CD4-positive, alpha-beta T cell (primary cell): ENCODE data around the gene BARHL1. TPM values are rescaled to one million over a fixed set of nuclear protein-coding genes. Genes with fewer than 3 reads are reported as not detected.

Source experiments
- ATAC-seq: fragments of 200-7000 bp; cut with Tn5 transposase; one replicate; pipeline ENCODE4 v1.10.0; 2022; ENCODE audit warnings: mild to moderate bottlenecking; ENCODE audit not compliant: poor library complexity
- CTCF ChIA-PET: fragments of 350-600 bp; sonication (Branson Sonifier 250); formaldehyde crosslinking; loops from one replicate; lab custom pipeline; 2021; ENCODE audit warnings: antibody characterized with exemption, inconsistent platforms; lab: Charles Lee
- POLR2A ChIA-PET: fragments of 350-600 bp; sonication (Branson Sonifier 250); formaldehyde crosslinking; loops from one replicate; lab custom pipeline; 2021; ENCODE audit warnings: antibody characterized with exemption, inconsistent platforms; lab: Charles Lee
- DNase-seq, 14 experiments: peaks; one replicate each; pipeline ENCODE4 v3.0.0-alpha.2; 2013 to 2020; ENCODE audit warnings: mixed read lengths in 2 of 14
- H3K27ac ChIP-seq, 2 donors: one replicate each; pipeline versions ENCODE4 v1.5.1 to v1.7.0; 2013; ENCODE audit warnings: low read length in 2 of 2, low read depth in 1 of 2, mild to moderate bottlenecking in 1 of 2
- H3K27me3 ChIP-seq, 2 experiments: 1 replicate in 1 of 2; 2 replicates in 1 of 2; pipeline versions ENCODE4 v1.6.1 to v1.7.0; 2013; ENCODE audit warnings: low read length in 2 of 2, control low read depth in 1 of 2, mild to moderate bottlenecking in 1 of 2, moderate library complexity in 1 of 2; ENCODE audit not compliant: insufficient read depth in 2 of 2, control insufficient read depth in 1 of 2
- H3K36me3 ChIP-seq: one replicate; pipeline ENCODE4 v1.6.1; 2013; ENCODE audit warnings: low read length, control low read depth; ENCODE audit not compliant: insufficient read depth
- H3K4me1 ChIP-seq: one replicate; pipeline ENCODE4 v1.6.1; 2013; ENCODE audit warnings: low read length, control low read depth; ENCODE audit not compliant: insufficient read depth
- H3K4me3 ChIP-seq: one replicate; pipeline ENCODE4 v1.5.1; 2013; ENCODE audit warnings: mild to moderate bottlenecking, low read length, moderate library complexity
- H3K9me3 ChIP-seq, 2 experiments: 1 replicate in 1 of 2; 2 replicates in 1 of 2; pipeline versions ENCODE4 v1.6.1 to v1.7.0; 2013; ENCODE audit warnings: low read length in 2 of 2, mild to moderate bottlenecking in 2 of 2, control low read depth in 1 of 2, moderate library complexity in 1 of 2; ENCODE audit not compliant: control insufficient read depth in 1 of 2, insufficient read depth in 1 of 2
- H3K27ac Mint-ChIP-seq: one replicate; pipeline ENCODE4 v1.8.0; 2020; ENCODE audit warnings: mixed read lengths
- H3K27me3 Mint-ChIP-seq: one replicate; pipeline ENCODE4 v1.8.0; 2021; ENCODE audit warnings: mixed read lengths
- H3K36me3 Mint-ChIP-seq: one replicate; pipeline ENCODE4 v1.8.0; 2021; ENCODE audit warnings: low read depth, mixed read lengths
- H3K4me1 Mint-ChIP-seq: one replicate; pipeline ENCODE4 v1.8.0; 2021; ENCODE audit warnings: low read depth, mixed read lengths
- H3K4me3 Mint-ChIP-seq: one replicate; pipeline ENCODE4 v1.8.0; 2020; ENCODE audit warnings: mild to moderate bottlenecking, mixed read lengths
- H3K9me3 Mint-ChIP-seq: one replicate; pipeline ENCODE4 v1.8.0; 2020; ENCODE audit warnings: mixed read lengths
- intact Hi-C, 2 experiments: fragments of 100-400 bp; cut with DNase I in 1 of 2; cut with micrococcal nuclease in 1 of 2; formaldehyde crosslinking; loops; one replicate each; pipeline versions ENCODE4 v1.15.1 to v1.9.0; 2023 to 2025; cut with DNase I, micrococcal nuclease
- total RNA-seq, 174 experiments: library from RNA in 2 of 174; stranded (reverse) in 2 of 174; gene quantifications; one replicate each; pipeline ENCODE4 v1.2.3 and lab custom pipeline; 2021 to 2026
- TF ChIP-seq, protein P1 (sequence below): fragments of 200-600 bp; IDR thresholded peaks from one replicate; pipeline ENCODE4 v1.8.0; 2022; ENCODE audit warnings: antibody characterized with exemption, mild to moderate bottlenecking

The BARHL1 gene
- total RNA-seq, 2 experiments from 2014 or later = not detected

- ChIA-PET CTCF (interaction anchor here (0.5 kb wide), 1 partner anchor 189 kb away, joined by 3 read pairs; no protein-coding TSS in a partner anchor), POLR2A (no interaction called here)
- intact Hi-C loops = no loop called here
- Histone ChIP-seq H3K4me3 (no peak overlapping the region), H3K9me3 (no peaks in the 10 kb centered on the region), H3K36me3 (no peaks in the 10 kb centered on the region), H3K27ac (no peak overlapping the region), H3K27me3 (peaks cover 13 to 16% of the 10 kb centered on the region in 2 experiments), H3K4me1 (peaks cover 4% of the 10 kb centered on the region)
- H3K9me3 Mint-ChIP-seq = no peaks in the 10 kb centered on the region
- no peak overlapping the region for H3K27ac Mint-ChIP-seq
- DNase-seq (no peak), ATAC-seq (no peak)
- peaks cover 18% of the 10 kb centered on the region for H3K27me3 Mint-ChIP-seq
- no peaks in the 10 kb centered on the region for H3K4me1 Mint-ChIP-seq
- no peak overlapping the region for H3K4me3 Mint-ChIP-seq
- TF ChIP-seq, protein P1, sequence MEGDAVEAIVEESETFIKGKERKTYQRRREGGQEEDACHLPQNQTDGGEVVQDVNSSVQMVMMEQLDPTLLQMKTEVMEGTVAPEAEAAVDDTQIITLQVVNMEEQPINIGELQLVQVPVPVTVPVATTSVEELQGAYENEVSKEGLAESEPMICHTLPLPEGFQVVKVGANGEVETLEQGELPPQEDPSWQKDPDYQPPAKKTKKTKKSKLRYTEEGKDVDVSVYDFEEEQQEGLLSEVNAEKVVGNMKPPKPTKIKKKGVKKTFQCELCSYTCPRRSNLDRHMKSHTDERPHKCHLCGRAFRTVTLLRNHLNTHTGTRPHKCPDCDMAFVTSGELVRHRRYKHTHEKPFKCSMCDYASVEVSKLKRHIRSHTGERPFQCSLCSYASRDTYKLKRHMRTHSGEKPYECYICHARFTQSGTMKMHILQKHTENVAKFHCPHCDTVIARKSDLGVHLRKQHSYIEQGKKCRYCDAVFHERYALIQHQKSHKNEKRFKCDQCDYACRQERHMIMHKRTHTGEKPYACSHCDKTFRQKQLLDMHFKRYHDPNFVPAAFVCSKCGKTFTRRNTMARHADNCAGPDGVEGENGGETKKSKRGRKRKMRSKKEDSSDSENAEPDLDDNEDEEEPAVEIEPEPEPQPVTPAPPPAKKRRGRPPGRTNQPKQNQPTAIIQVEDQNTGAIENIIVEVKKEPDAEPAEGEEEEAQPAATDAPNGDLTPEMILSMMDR = no peak
- H3K36me3 Mint-ChIP-seq = no peaks in the 10 kb centered on the region
These were observed 33.4 kb upstream of the BARHL1 start for GRCh38 chr9:132548751-132549640.

DNA sequence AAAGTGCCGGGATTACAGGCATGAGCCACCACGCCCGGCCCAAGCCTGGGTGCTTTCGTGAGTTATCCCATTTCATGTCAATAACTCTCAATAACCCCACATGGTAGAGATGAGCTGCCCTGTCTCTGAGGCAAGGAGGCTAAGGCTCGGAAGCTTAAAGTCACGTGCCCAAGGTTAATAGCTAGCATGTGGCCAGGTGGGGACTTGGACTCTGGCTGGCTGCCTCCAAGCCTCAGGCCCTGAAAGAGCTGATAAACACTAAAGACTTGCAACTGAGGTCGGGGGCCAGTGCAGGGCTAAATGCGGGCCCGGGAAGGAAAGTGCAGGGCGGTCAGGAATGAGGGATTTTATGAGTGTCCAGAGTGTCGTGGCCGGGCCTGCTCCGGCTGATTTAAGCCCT lies 30.9 kb upstream of the BARHL1 start:
- H3K36me3 Mint-ChIP-seq = no peaks in the 10 kb centered on the region
- no peaks in the 10 kb centered on the region for H3K9me3 Mint-ChIP-seq
- peaks cover 14% of the 10 kb centered on the region for H3K27me3 Mint-ChIP-seq
- ATAC-seq = no peak
- H3K27ac Mint-ChIP-seq = no peak overlapping the region
- TF ChIP-seq, protein P1 = no peak
- H3K4me1 Mint-ChIP-seq = no peaks in the 10 kb centered on the region
- Histone ChIP-seq H3K9me3 (peaks cover 0 to 2% of the 10 kb centered on the region in 2 experiments), H3K27me3 (peaks cover 0 to 7% of the 10 kb centered on the region in 2 experiments), H3K4me1 (no peaks in the 10 kb centered on the region), H3K36me3 (no peaks in the 10 kb centered on the region), H3K27ac (no peak overlapping the region), H3K4me3 (no peak overlapping the region)
- ChIA-PET POLR2A (no interaction called here), CTCF (no interaction called here)
- DNase-seq = no peak
- no peak overlapping the region for H3K4me3 Mint-ChIP-seq
- intact Hi-C loops = no loop called here

DNA sequence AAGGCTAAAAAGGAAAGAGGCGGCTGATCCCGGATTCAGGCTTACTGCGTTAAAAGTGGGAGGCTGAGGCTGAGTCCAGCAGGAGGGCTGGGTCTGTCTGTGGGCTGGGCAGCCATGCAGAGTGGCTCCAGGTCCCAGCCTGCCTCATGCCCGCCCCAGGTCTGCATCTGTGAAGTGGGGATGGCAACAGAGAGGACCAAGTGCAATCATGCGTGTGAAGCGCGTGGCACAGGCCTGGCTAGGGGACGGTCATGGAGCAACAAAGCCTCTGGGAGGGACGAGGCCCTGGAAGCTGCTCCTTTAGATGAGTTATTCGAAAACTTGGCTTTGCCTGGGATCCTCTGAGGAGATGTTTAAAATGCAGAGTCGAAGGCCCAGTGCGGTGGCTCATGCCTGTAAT lies 30.4 kb upstream of the BARHL1 start:
- H3K9me3 Mint-ChIP-seq = no peaks in the 10 kb centered on the region
- H3K27me3 ChIP-seq = peaks cover 0 to 3% of the 10 kb centered on the region in 2 experiments
- no peak overlapping the region for H3K27ac Mint-ChIP-seq
- ChIA-PET POLR2A (no interaction called here), CTCF (no interaction called here)
- intact Hi-C loops = no loop called here
- H3K27ac ChIP-seq = no peak overlapping the region
- no peak for ATAC-seq
- H3K9me3 ChIP-seq = peaks cover 0 to 7% of the 10 kb centered on the region in 2 experiments
- H3K27me3 Mint-ChIP-seq = peaks cover 14% of the 10 kb centered on the region
- H3K4me3 Mint-ChIP-seq = no peak overlapping the region
- H3K36me3 ChIP-seq = no peaks in the 10 kb centered on the region
- TF ChIP-seq, protein P1 = no peak
- no peak overlapping the region for H3K4me3 ChIP-seq
- H3K4me1 Mint-ChIP-seq = no peaks in the 10 kb centered on the region
- DNase-seq = no peak
- H3K36me3 Mint-ChIP-seq = no peaks in the 10 kb centered on the region
- H3K4me1 ChIP-seq = no peaks in the 10 kb centered on the region
